GM13976 (cell line): ENCODE measurements around the gene CD109.

ENCODE experiments used
- DNase-seq: peaks from one replicate; pipeline ENCODE4 v3.0.0; 2012; ENCODE audit warnings: low spot score
- in situ Hi-C: fragments of 300-500 bp; cut with MboI; formaldehyde crosslinking; loops from one replicate; pipeline ENCODE4 v1.12.0; 2022; ENCODE audit warnings: low sequenced_read_pairs, mixed read lengths, inconsistent platforms; ENCODE audit not compliant: unreplicated experiment
- TF ChIP-seq, protein P1 (sequence below): IDR thresholded peaks from 2 replicates; pipeline ENCODE4 v1.5.1; 2012; ENCODE audit warnings: borderline replicate concordance, mild to moderate bottlenecking; ENCODE audit not compliant: insufficient read depth; ENCODE audit errors: extremely low read depth, missing control alignments, control extremely low read depth

CD109 gene

GRCh38 chr6:73747289-73747688, 51.3 kb downstream of the CD109 start:
- in situ Hi-C loops = loop anchor here (10.0 kb wide), 1 partner anchor 1468 kb away; no protein-coding TSS in a partner anchor
- DNase-seq = peak; percentile 44
- TF ChIP-seq, protein P1, sequence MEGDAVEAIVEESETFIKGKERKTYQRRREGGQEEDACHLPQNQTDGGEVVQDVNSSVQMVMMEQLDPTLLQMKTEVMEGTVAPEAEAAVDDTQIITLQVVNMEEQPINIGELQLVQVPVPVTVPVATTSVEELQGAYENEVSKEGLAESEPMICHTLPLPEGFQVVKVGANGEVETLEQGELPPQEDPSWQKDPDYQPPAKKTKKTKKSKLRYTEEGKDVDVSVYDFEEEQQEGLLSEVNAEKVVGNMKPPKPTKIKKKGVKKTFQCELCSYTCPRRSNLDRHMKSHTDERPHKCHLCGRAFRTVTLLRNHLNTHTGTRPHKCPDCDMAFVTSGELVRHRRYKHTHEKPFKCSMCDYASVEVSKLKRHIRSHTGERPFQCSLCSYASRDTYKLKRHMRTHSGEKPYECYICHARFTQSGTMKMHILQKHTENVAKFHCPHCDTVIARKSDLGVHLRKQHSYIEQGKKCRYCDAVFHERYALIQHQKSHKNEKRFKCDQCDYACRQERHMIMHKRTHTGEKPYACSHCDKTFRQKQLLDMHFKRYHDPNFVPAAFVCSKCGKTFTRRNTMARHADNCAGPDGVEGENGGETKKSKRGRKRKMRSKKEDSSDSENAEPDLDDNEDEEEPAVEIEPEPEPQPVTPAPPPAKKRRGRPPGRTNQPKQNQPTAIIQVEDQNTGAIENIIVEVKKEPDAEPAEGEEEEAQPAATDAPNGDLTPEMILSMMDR = no peak

GRCh38 chr6:73752943-73753342, 56.9 kb downstream of the CD109 start:
- no peak for DNase-seq
- in situ Hi-C loops = no loop called here
- TF ChIP-seq, protein P1 = no peak

DNA sequence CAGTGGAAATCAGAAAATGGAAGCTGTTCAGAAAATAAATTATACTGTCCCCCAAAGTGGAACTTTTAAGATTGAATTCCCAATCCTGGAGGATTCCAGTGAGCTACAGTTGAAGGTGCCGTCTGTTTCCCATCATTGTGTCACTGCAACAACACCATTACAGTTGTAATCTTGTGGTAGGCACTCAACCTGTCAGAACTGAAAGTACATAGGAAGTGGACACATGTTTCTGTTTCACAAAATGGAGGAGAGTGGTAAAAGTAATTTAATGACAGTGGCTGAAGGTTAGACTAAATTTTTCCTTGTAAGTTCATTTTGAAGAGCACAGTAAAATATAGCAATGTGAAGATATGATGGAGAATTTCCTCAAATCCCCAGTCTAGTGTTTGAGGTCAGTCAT, 70.0 kb downstream of the CD109 start:
- no peak for DNase-seq
- in situ Hi-C loops = no loop called here
- TF ChIP-seq, protein P1 = no peak

DNA sequence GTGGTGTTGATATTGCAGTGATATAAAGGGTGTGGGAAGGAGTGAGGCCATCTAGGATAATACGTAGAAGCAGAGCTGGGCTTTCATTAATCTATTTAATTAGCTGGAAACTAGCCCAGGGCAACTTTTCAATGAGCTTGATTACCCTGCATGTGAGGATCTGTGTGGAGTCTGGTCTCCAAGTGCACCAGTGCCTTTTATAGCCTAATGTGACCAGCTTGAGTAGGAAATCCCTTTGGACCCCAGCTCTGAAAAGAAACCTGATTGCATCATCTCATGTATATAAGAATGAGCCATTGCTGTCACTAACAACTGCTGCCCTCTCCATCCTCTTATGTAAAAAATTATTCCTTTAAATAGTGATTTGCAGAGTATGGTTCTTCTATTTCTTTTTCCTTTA, 72.6 kb downstream of the CD109 start:
- TF ChIP-seq, protein P1 = no peak
- in situ Hi-C loops = no loop called here
- no peak for DNase-seq

DNA sequence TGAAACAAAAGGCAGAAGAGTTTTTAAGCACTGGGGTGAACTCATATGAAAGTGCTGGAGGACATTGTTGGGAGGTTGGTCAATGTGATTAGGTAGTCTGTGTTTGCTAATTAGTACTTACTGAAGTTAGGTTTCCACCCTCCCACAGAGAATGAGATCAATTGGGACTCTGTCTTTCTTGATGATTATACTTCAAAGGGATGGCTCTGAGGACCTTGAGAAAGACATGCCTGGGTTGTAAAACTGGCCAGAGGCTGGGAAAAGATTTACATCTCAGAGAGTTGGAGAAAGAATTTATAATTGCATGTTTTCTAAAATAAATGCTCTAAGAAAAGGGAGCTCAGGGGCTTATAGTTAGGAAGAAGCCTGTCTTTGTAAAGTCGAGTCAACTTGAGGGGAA, 74.0 kb downstream of the CD109 start:
- DNase-seq = no peak
- TF ChIP-seq, protein P1 = no peak
- in situ Hi-C loops = no loop called here

DNA sequence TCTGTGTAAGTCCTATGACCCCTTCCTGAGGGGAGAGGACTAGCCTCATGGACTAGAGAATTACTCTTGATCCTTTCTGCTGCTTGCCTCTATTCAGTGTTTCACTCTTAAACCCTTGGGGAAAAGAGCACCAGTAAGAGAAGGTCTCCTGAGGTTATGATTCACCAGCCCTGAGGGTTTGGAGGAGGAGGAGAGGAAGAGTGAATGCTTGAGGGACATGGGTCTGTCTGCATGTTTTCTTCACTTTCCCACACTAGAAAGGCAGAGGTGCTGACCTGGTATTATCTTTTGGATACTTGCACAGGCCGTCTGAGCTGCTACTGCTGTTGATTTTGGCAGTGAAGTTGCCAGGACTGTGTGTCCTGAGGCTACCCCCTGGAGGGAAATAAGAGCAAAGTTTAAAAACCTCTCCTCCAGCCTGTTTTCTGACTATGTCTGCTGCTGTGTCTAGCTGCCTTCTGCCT, 78.3 kb downstream of the CD109 start:
- in situ Hi-C loops = no loop called here
- TF ChIP-seq, protein P1 = no peak
- no peak for DNase-seq

DNA sequence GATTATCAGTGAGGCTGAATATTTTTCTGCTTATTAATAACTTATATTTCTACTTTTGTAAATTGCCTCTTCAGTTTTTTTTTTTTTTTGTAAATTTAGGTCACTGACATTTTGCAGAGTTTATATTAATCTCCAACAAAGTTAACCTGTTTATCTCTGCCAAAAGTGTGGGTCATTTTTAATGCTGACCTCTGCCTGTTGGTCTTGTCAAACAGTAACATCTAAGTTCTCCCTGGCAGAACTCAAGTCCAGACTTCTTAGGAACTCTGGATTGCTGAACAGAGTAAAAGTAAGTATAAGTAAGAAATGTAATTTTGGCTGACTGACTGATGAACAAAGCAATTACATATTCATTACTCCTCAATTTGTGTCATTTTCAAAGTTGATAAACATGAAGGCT, 83.9 kb downstream of the CD109 start:
- in situ Hi-C loops = no loop called here
- no peak for DNase-seq
- TF ChIP-seq, protein P1 = no peak
